Superior temporal gyrus (tissue), 1 donor: ENCODE data around the gene POLD2.

ENCODE experiments used
- DNase-seq: peaks from one replicate; pipeline ENCODE4 v3.0.0-alpha.2; 2016; ENCODE audit errors: extremely low spot score

The POLD2 gene

DNA sequence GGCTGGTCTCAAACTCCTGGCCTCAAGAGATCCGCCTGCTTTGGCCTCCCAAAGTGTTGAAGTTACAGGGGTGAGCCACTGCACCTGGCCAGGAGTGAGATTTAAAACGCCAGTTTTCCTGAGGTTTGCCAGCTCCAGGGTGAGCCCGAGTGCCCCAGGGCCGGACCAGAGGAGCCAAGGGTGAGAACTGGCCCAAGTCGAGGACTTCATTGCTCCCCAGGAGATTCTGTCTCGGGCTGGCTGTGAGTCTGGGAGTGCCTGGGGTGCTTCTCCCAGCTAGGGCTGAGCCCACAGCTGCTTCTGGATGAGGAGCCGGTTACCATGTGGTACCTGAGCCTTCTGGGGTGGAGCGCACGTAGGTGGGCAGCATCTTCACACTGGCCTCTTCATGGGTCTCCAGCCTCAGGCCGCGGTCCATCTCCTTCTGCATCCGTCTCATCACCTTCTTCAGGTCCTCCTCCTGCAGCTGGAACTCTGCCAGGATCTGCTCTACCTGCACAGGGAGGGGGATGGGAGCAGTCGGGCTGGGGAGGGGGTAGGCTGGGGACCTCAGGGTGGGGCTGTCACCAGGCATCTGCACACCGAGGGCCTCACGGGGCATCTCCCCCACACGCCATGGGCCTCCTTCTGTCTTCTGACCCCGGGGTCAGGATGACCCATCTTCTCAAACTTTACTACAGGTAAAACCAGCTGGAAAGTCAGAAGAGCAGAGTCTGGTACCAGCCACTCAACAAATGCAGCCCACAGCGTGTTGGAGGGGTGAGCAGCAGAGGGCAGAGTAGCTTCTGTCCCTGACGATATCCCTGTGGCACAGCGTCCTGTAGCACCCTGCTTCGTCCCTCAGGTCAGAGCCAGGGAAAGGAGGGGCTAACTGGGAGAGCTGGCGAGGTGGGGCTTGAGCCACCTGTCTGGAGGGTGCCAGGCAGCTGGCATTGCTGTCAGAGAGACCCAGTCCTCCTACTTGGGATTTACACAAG is 29.9 kb upstream of the POLD2 start:
- no peak for DNase-seq

DNA sequence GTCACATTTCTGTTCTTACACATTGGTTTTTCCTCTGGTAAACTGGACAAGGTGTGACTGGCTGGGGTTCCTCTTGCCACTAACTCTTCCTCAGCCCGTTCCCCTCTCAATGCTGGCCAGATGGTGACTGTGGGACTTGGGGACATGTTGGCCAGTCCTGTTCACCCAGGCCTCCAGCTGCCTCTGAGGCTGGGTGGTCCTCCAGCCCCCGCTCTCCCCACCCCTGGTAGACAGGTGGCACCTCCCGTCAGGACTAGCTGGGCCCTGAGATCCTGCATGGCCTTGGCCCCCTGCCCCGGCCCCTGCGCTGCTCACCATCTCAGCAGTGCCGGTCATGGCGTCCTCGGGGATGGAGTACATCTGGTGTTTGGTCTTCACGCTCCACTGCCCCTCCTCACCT is 28.6 kb upstream of the POLD2 start:
- no peak for DNase-seq

DNA sequence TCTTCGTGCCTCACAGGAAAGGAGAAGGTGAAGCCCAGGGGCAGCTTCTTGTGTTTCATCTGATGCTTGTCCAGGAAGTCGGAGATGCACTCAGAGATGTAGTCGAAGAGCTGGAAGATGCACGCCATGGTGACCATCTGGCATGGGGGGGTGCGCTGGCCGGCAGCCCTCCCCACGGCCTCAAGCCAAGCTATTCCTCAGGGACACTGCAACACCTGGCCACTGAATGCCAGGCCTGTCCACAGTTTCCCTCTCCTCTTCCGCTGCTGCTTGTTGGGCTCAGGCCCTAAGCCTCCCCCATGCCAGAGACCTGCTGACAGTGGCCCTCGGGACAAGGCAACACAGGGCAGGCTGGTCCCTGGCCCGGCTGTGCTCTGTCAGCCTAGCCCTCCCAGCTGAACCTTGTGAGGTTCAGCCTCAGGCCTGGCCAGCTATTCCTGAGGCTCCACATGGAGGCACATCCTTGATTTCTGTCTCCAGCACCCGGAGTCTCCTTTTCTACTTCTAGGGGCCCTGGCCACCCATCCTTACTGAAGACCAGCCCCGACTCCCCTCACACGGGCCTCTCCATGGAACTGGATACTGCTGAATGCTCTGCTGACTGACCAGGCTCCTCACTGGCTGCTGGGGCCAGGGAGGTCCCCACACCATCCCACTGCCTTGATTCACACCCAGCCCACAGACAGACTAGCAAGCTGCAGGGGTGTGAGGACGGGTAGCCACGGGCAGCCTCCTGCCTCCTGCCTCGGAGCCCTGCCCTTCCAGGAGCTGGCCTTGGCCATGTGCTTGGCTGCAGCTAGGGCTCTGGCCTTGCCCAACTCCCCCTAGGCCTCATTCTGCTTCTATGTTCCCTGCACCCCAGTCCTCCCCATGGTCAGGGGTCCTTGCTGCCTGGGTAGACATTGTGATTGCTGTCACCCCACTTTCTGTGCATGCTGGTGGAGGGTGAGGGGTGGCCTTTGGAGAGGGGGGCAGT is 27.9 kb upstream of the POLD2 start:
- DNase-seq = no peak

DNA sequence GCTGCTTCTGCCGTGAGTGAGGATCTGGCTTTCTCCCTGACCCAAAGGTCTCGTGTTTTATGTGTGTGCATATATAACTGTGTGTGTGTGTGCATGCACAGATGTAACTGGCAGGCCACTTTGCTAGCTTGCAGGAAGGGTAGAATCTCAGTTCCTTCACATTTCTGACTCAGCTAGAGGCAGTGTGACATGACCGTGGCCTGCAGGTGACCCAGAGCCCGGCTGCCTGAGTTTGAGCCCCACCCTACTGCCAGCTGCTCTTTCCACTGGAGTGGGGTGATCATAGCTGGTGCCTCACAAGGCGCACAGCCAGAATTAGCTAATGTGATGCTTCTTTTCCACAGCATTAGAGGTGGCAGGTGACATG is 27.1 kb upstream of the POLD2 start:
- DNase-seq = no peak

DNA sequence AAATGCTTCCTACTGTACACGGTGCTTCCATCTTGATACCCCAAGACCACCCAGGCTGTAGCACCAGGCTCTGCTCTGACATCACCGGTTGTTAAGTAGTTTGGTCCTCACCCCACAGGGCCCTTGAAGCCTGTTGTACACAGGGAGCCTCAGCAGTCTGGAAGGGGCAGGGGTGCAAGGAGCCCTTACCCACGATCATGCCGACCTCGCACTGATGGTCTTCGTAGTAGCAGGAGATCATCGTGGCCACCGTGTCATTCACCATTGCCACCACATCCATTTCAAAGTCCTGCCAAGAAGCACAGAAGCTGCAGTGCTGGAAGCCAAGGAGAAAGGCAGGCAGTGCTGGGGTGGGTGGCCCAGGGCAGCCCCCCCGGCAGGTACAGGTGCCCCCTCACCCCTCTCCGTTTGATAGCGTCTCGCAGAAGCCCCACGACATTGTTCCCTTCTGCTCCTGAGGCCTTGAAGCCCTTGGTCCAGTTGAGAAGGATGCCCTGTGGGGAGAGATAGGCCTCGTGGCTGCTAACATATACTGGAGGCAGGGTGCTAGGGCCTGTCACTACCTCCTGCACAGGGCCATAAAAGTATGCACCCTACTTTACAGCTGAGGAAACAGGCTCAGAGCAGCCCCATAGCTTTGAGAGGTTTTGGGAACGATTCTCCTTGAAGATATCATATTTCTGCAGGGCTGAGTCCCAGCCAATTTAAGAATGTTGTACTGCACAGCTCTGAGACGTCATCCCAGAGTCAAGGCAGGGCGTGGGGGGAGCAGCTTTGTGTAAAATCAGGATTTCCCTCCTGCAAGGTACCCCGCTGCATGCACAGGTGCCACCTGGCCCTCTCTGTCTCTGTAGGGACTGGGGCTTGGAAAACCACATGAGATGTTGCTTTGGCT is 26.5 kb upstream of the POLD2 start:
- DNase-seq = no peak

DNA sequence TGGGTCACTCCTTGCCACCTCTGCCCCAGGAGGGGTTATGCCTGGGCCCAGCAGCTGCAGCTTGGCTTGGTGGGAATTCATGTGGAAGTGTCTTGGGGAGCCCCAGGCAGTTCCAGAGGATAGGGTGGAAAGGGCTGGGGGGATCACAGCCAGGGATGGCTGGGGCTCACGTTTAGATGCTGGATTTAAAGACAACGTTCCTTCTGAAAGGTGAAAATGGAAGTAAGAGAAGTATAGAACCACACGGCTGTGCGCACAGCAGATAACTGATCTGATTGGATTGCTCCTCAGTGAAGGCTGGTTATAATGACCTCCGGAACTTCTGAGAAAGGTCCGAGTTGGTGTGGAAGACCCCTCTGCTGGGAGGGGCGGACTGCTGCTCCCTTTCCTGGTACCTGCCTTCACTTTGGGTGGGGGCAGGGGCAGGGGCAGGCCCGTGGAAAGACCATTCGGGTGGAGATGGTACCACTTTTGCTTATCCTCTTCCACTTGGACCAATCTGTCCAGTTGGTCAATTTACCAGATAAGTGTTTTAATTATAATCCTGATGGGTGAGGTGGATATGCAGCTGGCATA is 25.7 kb upstream of the POLD2 start:
- no peak for DNase-seq

DNA sequence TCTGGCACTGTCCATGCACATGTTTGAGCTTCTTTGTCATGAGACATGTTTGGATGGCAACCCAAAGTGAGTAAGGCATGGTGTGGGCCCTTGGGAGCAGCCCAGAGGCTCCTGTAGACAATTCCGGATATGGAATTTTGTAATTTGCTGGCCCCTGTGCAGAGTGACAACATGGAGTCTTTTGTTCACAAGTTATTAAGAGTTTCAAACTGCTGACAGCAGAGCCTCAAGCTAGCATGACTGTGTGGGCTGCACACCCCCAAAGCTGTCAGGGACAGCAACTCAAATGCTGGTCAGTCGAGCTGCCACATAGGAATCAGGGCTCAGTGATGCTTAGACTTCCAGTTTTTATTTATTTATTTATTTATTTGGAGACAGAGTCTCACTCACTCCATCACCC is 24.8 kb upstream of the POLD2 start:
- DNase-seq = no peak

DNA sequence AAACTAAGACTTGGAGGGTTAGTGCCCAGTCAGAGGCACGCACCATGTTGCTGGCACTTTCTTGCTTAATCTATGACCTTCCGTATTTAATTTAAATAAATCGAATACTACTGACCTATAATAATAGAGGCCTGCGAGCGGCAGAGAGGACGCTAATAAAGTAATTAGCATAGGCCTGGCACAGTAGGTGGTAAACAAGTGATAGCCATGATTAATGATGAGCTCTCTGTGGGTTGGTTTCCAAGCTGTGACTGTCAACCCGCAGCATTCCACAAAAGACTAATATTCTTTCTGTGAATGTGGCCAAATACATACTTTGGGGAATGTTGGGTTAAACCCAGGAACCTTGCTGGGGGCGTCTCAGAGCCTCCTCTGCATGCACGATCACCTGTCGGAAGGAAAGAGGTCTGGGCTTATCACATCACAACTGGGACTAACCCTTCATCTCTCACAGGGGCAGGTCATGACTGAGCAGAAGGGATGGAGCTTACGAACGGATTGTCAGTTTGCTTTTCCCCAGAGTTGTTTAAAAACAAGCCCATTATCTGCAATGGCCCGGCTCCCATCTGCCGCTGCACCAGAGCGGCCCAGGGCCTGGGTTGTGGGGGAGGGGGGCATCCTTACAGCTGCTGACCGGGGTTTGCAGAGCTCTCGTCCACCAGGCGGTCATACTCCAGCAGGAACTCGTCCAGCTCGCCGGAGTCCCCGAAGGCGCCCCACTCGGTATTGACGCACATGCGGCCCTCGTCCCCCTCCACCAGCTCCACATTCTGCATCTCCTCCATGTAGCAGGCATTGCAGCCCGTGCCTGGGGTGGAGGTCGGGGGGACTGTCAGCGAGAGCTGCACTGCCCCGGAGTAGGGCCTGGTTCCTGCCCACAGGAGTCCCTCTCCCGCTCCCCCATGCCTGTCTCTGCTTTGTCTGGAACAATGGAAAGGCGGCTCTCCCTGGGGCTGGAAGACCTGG is 24.0 kb upstream of the POLD2 start:
- DNase-seq = peak; percentile 10

DNA sequence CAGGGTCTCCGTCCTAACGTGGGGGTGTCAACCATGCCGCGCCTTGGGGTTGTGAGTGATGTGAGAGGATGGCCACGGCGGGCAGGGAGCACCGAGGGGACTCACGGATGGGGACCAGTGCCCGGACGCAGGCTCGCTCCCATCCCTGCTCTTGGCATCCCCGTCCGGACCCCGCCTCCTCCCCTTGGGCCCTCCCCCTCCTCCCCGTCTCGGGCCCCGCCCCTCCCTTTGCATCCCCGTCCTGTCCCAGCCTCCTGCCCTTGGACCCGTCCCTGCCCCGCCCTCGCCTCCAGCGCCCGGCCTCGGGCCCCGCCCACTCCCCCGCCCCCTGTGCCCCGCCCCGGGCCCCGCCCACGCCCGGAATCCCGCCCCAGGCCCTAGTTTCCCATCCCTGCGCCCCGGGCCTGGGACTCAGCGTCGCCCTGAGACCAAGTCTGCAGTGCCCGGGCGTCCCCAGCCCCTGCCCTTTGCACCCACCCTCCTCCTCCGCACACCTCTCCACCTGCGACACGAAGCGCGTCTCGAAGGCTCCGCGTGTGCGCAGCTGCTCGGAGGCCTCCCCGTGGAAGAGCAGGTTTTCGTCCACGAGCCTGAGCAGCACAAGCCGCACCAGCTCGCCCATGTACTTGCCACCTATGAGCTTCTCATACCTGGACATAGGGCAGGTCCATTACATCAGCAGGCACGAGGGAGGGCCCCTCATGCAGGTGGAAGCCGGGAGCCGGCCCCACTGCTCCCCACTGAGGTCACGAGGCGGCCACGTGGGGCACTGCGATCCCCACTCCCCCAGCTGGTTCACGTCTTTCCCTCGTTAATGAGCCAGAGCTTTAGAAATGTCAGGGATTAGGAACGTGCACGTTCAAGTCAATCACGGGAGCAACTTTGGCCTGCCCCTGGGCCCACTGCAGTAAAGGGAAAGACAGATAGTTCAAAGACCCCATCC is 22.9 kb upstream of the POLD2 start:
- DNase-seq = peak; percentile 9

DNA sequence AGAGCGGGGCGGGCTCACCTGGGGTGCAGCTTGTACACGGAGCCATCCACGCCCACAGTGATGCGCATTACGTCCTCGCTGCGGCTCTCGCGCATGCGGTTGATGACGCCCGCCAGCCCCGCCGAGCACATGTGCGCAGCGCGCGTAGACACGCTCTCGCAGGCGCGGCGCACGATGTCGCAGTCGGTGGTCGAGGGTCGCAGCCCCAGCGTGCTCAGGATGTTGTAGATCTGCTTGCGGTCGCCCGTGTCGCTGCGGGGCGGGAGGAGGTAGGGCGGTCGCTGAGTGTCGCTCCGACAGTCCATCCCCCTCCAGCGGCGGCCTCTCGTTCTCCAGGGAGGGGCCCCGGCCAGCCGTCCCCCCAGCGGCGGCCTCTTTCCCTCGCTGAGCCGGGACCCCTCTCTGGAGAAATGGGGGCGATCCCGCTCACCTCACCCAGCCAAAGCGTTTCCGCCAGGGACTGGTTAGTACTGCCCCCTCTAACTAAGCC is 22.2 kb upstream of the POLD2 start:
- DNase-seq = no peak

DNA sequence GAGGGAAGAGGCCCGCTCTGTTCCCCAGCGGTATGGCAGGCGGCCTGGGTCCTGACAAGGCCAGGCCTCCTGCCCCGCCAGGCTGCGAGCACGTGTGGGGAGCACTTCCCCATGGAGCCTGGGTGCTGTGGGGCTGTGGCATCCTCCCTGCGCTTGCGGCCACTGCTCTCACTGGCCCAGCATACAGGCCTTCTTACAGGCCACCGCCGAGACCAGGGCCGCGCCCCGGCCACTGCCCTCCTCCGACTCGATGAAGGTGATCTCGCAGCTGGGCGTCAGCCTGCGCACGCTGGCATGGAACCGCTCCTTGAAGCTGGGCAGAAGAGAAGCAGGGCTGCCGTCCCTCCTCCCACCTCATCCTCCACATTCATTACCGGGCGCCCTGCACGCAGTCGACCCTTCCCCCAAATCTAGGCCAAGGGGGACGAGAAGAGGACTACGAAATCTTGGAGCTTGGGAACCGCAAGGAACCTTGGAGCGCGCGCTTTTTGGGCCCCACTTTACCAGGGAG is 21.7 kb upstream of the POLD2 start:
- no peak for DNase-seq

DNA sequence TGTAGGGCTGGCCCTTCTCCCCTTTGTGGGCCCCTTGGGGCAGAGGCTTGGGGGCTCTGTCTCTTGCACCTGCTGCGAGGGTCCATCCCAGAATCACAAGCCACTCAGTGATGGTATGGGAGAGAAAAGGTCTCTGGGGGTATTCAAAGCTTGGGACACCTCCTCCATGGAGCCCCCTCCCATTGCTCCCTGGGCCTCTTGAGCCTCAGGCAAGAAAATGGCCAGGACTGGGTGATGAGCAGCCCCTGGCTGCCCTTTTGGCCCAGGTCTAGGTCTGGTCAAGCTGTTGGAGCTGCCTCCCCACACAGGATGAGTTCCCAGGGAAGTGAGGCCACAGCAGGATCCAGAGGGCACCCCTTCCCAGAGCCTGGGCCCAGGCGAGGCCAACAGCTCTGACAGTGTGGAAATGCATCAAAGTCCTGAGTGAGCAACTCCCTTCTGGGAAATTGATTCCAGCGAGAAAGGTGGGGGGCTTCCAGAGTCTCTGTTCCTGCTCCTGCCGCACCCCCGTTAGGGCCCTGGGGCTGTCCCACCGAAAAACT is 21.1 kb upstream of the POLD2 start:
- DNase-seq = no peak

DNA sequence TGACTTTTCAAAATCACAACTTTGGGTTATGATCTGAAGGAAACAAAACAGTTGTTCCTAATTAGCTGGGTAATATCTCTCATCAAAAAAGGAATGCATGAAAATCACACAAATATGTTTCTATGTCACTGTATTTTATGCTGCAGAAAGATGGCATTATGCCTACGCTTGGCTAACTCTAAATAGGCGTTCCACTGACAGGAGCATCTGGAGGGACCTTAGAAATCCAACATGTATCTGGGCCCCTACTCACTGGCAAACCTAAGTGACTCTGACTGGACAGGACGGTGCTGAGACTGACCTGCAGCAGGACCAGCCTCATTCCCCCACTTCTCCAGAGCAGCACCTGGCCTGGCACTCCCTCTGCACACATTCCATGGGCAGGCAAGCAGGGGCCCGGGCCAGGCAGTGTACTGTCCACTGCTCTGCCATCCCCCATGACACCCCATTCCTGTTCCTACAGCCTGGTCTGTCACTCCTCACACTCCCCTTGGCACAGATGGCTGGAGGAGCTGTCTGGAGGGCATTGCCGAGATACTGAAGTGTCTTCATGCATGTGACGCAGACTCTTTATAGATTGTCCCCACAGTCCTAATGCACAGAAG is 20.4 kb upstream of the POLD2 start:
- no peak for DNase-seq

DNA sequence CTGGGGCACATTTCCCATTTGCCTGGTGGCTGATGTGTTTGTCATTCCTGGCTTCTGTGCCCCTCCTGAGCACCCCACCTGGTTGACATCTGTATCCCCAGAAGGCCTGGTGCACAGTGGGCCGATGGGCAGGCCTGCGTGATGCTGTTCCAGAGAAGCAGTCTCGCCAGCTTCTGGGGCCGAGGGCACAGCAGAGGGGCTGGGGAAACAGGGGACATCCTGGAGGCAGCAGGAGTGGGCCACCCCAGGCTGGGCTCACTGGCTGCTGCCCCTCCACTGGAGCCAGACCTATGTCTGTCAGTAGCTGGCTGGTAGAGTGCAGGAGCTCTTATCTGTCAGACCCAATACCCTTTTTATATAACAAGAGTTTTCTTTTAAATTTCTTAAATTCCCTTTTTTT is 18.7 kb upstream of the POLD2 start:
- DNase-seq = no peak

DNA sequence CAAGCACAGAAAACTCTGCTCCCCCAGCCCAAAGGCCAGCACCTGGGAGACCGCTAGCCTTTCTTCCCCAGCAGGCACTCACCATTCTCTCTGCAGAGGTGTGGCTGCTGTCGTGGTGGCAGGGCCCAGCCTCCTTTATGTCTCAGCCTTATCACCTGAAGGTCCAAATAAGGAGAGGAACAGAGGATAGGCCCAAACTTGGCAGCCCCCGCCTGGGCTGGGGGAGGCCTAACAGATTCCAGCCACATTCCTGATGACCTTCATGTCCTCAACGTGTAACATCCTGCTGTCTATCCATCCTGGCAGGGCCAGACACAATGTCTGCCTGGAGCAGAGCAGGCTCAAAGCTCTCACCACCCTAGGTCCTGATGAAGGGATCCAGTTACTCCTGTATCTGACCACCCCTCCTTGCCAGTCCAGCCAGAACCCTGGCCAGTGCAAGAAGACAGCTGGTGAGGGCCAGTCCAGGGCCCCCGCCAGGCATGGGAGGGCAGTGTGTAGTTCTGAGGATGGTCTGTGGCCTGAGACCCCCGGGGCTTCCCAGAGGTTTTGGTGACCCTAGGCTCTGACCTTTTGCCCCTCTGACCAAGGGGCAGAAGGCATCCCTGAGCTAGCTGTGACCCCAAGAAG is 18.0 kb upstream of the POLD2 start, which contains the start of gene MYL7:
TSS of gene MYL7 (minus strand) at position 112 of the 630 bp plus-strand sequence. CDS start at position 85, 27 bp downstream.
- no peak for DNase-seq

DNA sequence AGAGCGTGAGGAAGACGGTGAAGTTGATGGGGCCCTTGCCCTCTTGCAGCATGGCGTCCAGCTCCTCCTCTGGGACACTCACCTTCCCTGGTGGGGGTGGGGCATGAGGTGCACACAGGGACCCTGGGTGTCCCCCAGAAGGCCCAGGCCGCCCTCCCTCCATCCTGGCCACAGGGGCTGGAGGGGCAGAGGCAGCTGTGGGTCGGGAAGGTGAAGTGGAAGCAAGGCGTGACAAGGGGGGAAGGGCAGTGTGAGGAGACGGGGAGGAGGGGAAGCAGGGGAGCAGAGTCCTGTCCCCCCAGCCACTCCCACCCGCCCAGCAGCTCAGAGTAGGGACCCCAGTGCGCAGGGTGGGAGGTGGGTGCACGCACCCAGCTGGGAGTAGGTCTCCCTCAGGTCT is 17.0 kb upstream of the POLD2 start:
- no peak for DNase-seq
